K562 (cell line): ENCODE data around the gene ZDHHC17. TPM values are rescaled to one million over a fixed set of nuclear protein-coding genes. Genes with fewer than 3 reads are reported as not detected.

ENCODE experiments used
- ATAC-seq: fragments of 200-7000 bp; cut with Tn5 transposase; 3 replicates; pipeline ENCODE4 v1.9.1; 2020; ENCODE audit warnings: moderate library complexity
- BruUV-seq: library from RNA; stranded (reverse); fragments of 400-500 nt; replicated peaks from 2 replicates; lab custom pipeline; 2021; lab: Mats Ljungman, UMichigan
- CTCF ChIA-PET: fragments of 300-600 bp; formaldehyde crosslinking; extraction: SDS; loops from one replicate; lab custom pipeline; 2021; ENCODE audit warnings: low intra/inter-chr PET ratio; lab: Yijun Ruan, JAX
- POLR2A ChIA-PET: fragments of 300-600, 350-650 bp; sonication (Branson Sonifier 250); formaldehyde crosslinking; extraction: SDS; loops from one replicate; lab custom pipeline; 2021; ENCODE audit warnings: antibody characterized with exemption, inconsistent platforms; lab: Yijun Ruan, JAX
- DNase-seq, 4 experiments: peaks; one replicate each; pipeline versions ENCODE4 v3.0.0 to v3.0.0-alpha.2; 2011 to 2018; ENCODE audit warnings: low spot score in 3 of 4, mixed read lengths in 3 of 4; ENCODE audit errors: extremely low read depth in 1 of 4
- FAIRE-seq: peaks from 2 replicates; lab custom pipeline; 2011; peaks lifted over from hg19 to GRCh38; lab: Jason Lieb, UNC
- H2AFZ ChIP-seq: 2 replicates; pipeline ENCODE4 v1.6.0; 2011; ENCODE audit warnings: low read depth, low read length, control low read depth, inconsistent platforms
- H3K27ac ChIP-seq: fragments of 200-600 bp; 3 replicates; pipeline ENCODE4 v1.8.0; 2011; ENCODE audit warnings: low read depth, mild to moderate bottlenecking, control low read depth, inconsistent platforms, low read length, moderate library complexity, mixed read lengths; ENCODE audit errors: extremely low read depth
- H3K27me3 ChIP-seq, 2 experiments: fragments of 300-600 bp in 1 of 2; 2 replicates in 1 of 2; 3 replicates in 1 of 2; pipeline versions ENCODE4 v1.6.0 to v1.8.0; 2011; ENCODE audit warnings: inconsistent platforms in 2 of 2, low read length in 2 of 2, mild to moderate bottlenecking in 1 of 2, mixed read lengths in 1 of 2, moderate library complexity in 1 of 2; ENCODE audit not compliant: control insufficient read depth in 2 of 2, insufficient read depth in 2 of 2
- H3K36me3 ChIP-seq: fragments of 300-600 bp; 3 replicates; pipeline ENCODE4 v1.8.0; 2011; ENCODE audit warnings: mild to moderate bottlenecking, low read length, inconsistent platforms; ENCODE audit not compliant: control insufficient read depth, insufficient read depth
- H3K4me1 ChIP-seq, 2 experiments: fragments of 200-600 bp in 1 of 2; replicated peaks in 1 of 2; 2 replicates in 1 of 2; 3 replicates in 1 of 2; pipeline versions ENCODE4 v1.5.1 to v1.8.0; 2011; ENCODE audit warnings: inconsistent platforms in 2 of 2, low read length in 2 of 2, mild to moderate bottlenecking in 1 of 2, mixed read lengths in 1 of 2, moderate library complexity in 1 of 2; ENCODE audit not compliant: control insufficient read depth in 2 of 2, insufficient read depth in 2 of 2
- H3K4me2 ChIP-seq: 2 replicates; pipeline ENCODE4 v1.6.1; 2011; ENCODE audit warnings: low read length, control low read depth, inconsistent platforms, mixed read lengths; ENCODE audit not compliant: insufficient read depth
- H3K4me3 ChIP-seq: fragments of 200-600 bp; sonication (generic), shearing (Covaris generic); 2 replicates; pipeline ENCODE4 v1.5.1; 2016; ENCODE audit warnings: control low read depth, inconsistent platforms
- H3K79me2 ChIP-seq: fragments of 200-600 bp; 3 replicates; pipeline ENCODE4 v1.8.0; 2011; ENCODE audit warnings: low read length, inconsistent platforms; ENCODE audit not compliant: control insufficient read depth, insufficient read depth
- H3K9ac ChIP-seq, 2 experiments: 2 replicates each; pipeline versions ENCODE4 v1.6.0 to v1.6.1; 2011; ENCODE audit warnings: low read depth in 2 of 2, low read length in 2 of 2, control low read depth in 1 of 2, inconsistent platforms in 1 of 2, mild to moderate bottlenecking in 1 of 2, mixed read lengths in 1 of 2; ENCODE audit not compliant: insufficient read depth in 1 of 2
- H3K9me1 ChIP-seq: one replicate; pipeline ENCODE4 v1.6.0; 2011; ENCODE audit warnings: inconsistent platforms, mild to moderate bottlenecking, low read length, moderate library complexity; ENCODE audit not compliant: control insufficient read depth, insufficient read depth
- H3K9me3 ChIP-seq: replicated peaks from 2 replicates; pipeline ENCODE4 v1.5.1; 2011; ENCODE audit warnings: low read depth, low read length, inconsistent platforms; ENCODE audit not compliant: control insufficient read depth, insufficient read depth
- H4K20me1 ChIP-seq: replicated peaks from 2 replicates; pipeline ENCODE4 v1.6.1; 2011; ENCODE audit warnings: low read length, inconsistent platforms, mixed read lengths; ENCODE audit not compliant: control insufficient read depth, insufficient read depth
- NR0B1 ChIP-seq: fragments of 450-650 bp; IDR thresholded peaks from one replicate; pipeline ENCODE4 v1.6.1; 2018; ENCODE audit warnings: mild to moderate bottlenecking, moderate library complexity; ENCODE audit not compliant: partially characterized antibody
- XRCC3 ChIP-seq: fragments of 450-650 bp; IDR thresholded peaks from 2 replicates; pipeline ENCODE4 v1.6.1; 2017; ENCODE audit warnings: mild to moderate bottlenecking, moderate library complexity
- ZNF121 ChIP-seq: sonication (generic); formaldehyde crosslinking; conservative IDR thresholded peaks from 2 replicates; pipeline ENCODE4 v1.8.0; 2022; ENCODE audit warnings: missing genetic modification reagents
- ZNF449 ChIP-seq: fragments of 250-450 bp; sonication (Bioruptor Pico); IDR thresholded peaks from 2 replicates; pipeline ENCODE4 v1.8.0; 2022; ENCODE audit warnings: moderate library complexity, mild to moderate bottlenecking, inconsistent platforms
- WGBS: fragments of 100-300 bp; shearing (Covaris generic); methylation state at CpG from one replicate; pipeline ENCODE4 v1.1.6; 2016; ENCODE audit warnings: low coverage, mixed read lengths; ENCODE audit not compliant: insufficient coverage; ENCODE audit errors: missing lambda C conversion rate; 5-methylcytosine and 5-hydroxymethylcytosine counted together
- in situ Hi-C: fragments of 300-500 bp; cut with MboI; formaldehyde crosslinking; loops from 4 replicates; pipeline ENCODE4 v1.15.0; 2018; ENCODE audit warnings: inconsistent platforms, mixed read lengths
- intact Hi-C: fragments of 100-400 bp; cut with micrococcal nuclease; formaldehyde crosslinking; loops from 2 replicates; pipeline ENCODE4 v1.14.2; 2022
- polyA plus RNA-seq, 8 experiments: library from polyadenylated mRNA; depleted of rRNA in 4 of 8; stranded (reverse) in 5 of 8; unstranded in 3 of 8; fragments of >200 nt; fragmentation: Nextera tagmentation in 2 of 8; fragmentation: Illumina TruSeq in 1 of 8; extraction: Ambion mirVana in 2 of 8; extraction: Trizol in 1 of 8; gene quantifications; 2 replicates each; pipeline versions ENCODE4 v1.2.1 to v1.2.3, GENCODE V29; 2011 to 2014; ENCODE audit warnings: inconsistent platforms in 1 of 8, missing spikeins in 1 of 8
- total RNA-seq, 7 experiments: library from RNA; depleted of rRNA in 6 of 7; stranded (reverse); fragments of >200 nt in 6 of 7; fragmentation: Illumina TruSeq in 2 of 7; extraction: Trizol in 2 of 7; gene quantifications; 2 replicates each; pipeline versions ENCODE4 v1.2.1 to v1.2.3, GENCODE V29; 2011 to 2021; ENCODE audit warnings: low replicate concordance in 1 of 7

The ZDHHC17 gene
- total and polyA plus RNA-seq, 9 of the 15 experiments (the other 6 are each of a cell fraction or from before 2014, with no cell fraction given) = 6.7 to 66.0 (median 27.5) TPM

DNA sequence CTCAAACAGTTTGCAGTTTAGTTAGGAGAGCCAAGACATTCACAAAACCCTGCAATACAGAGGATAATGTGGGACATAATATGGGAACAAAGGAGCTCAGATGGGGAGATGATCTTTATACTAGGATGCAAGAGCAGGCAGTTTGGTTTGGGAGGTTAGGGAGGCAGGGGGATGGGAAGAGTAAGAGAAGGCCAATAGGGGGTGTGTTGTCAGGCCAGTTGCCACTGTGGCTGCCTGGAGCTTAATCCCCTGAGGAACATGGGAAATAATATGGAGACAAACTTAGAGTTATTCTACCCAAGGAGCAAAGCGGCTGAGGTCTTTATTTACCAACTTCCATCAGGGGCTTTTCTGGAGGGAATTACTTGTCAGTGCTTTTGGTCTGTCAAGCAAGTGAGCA is 124.9 kb downstream of the ZDHHC17 start:
- CTCF ChIA-PET = no interaction called here
- no peaks in the 10 kb centered on the region for H3K36me3 ChIP-seq
- H3K9ac ChIP-seq = no peak overlapping the region
- H3K4me2 ChIP-seq = peak overlapping the region; percentile 48; the same call in 1 of the 2 replicates
- BruUV-seq = no TSS peak
- WGBS = 0% methylated on average over 1 of the region's 1 CpG
- peak overlapping the region; percentile 53 for H2AFZ ChIP-seq
- FAIRE-seq (no peak), DNase-seq (peak in 2 of 4 experiments; percentile 15 to 27), ATAC-seq (peak; percentile 61)
- POLR2A ChIA-PET = interaction anchor here (0.6 kb wide), 1 partner anchor 280 kb away, joined by 3 read pairs; no protein-coding TSS in a partner anchor
- no peaks in the 10 kb centered on the region for H4K20me1 ChIP-seq
- no peaks in the 10 kb centered on the region for H3K9me3 ChIP-seq
- peak overlapping the region; percentile 2; the same call in 1 of the 2 replicates for H3K4me3 ChIP-seq
- in situ Hi-C loops = no loop called here
- peaks cover 4 to 11% of the 10 kb centered on the region in 2 experiments for H3K27me3 ChIP-seq
- intact Hi-C loops = no loop called here
- H3K79me2 ChIP-seq = no peaks in the 10 kb centered on the region
- TF ChIP-seq ZNF449 (CRISPR knock-in tag) (no peak), ZNF121 (CRISPR knock-in tag) (no peak), XRCC3 (no peak), NR0B1 (no peak)
- no peak overlapping the region for H3K27ac ChIP-seq
- no peaks in the 10 kb centered on the region for H3K9me1 ChIP-seq
- H3K4me1 ChIP-seq = no peaks in the 10 kb centered on the region
